Activated CD8-positive, alpha-beta T cell treated with anti-CD3 and anti-CD28 coated beads for 36 hours (primary cell): ENCODE data around the gene HBZ. TPM values are rescaled to one million over a fixed set of nuclear protein-coding genes. Genes with fewer than 3 reads are reported as not detected.

Experiments
- ATAC-seq: fragments of 200-7000 bp; cut with Tn5 transposase; one replicate; pipeline ENCODE4 v1.10.0; 2021; ENCODE audit warnings: mild to moderate bottlenecking, moderate library complexity
- CTCF ChIA-PET: fragments of 350-600 bp; sonication (Branson Sonifier 250); formaldehyde crosslinking; loops from one replicate; lab custom pipeline; 2021; ENCODE audit warnings: antibody characterized with exemption; lab: Charles Lee
- POLR2A ChIA-PET: fragments of 350-600 bp; sonication (Branson Sonifier 250); formaldehyde crosslinking; loops from one replicate; lab custom pipeline; 2021; ENCODE audit warnings: antibody characterized with exemption; lab: Charles Lee
- DNase-seq: peaks from one replicate; pipeline ENCODE4 v3.0.0-alpha.2; 2020
- H3K27ac Mint-ChIP-seq: one replicate; pipeline ENCODE4 v1.8.0; 2021; ENCODE audit warnings: mild to moderate bottlenecking, mixed read lengths
- H3K27me3 Mint-ChIP-seq: one replicate; pipeline ENCODE4 v1.8.0; 2021; ENCODE audit warnings: mixed read lengths
- H3K36me3 Mint-ChIP-seq: one replicate; pipeline ENCODE4 v1.8.0; 2021; ENCODE audit warnings: low read depth, mixed read lengths
- H3K4me1 Mint-ChIP-seq: one replicate; pipeline ENCODE4 v1.8.0; 2021; ENCODE audit warnings: low read depth, mixed read lengths
- H3K4me3 Mint-ChIP-seq: one replicate; pipeline ENCODE4 v1.8.0; 2021; ENCODE audit warnings: mild to moderate bottlenecking, moderate library complexity, mixed read lengths
- H3K9me3 Mint-ChIP-seq: one replicate; pipeline ENCODE4 v1.8.0; 2021; ENCODE audit warnings: mixed read lengths
- CTCF ChIP-seq: fragments of 200-600 bp; IDR thresholded peaks from one replicate; pipeline ENCODE4 v1.8.0; 2022; ENCODE audit warnings: antibody characterized with exemption, mild to moderate bottlenecking
- intact Hi-C: fragments of 100-400 bp; cut with micrococcal nuclease; formaldehyde crosslinking; loops from one replicate; pipeline ENCODE4 v1.10.0; 2022
- total RNA-seq, 2 experiments: library from RNA; stranded (reverse); gene quantifications; one replicate each; pipeline ENCODE4 v1.2.3, GENCODE V29; 2021

HBZ gene
- not detected for total RNA-seq

DNA sequence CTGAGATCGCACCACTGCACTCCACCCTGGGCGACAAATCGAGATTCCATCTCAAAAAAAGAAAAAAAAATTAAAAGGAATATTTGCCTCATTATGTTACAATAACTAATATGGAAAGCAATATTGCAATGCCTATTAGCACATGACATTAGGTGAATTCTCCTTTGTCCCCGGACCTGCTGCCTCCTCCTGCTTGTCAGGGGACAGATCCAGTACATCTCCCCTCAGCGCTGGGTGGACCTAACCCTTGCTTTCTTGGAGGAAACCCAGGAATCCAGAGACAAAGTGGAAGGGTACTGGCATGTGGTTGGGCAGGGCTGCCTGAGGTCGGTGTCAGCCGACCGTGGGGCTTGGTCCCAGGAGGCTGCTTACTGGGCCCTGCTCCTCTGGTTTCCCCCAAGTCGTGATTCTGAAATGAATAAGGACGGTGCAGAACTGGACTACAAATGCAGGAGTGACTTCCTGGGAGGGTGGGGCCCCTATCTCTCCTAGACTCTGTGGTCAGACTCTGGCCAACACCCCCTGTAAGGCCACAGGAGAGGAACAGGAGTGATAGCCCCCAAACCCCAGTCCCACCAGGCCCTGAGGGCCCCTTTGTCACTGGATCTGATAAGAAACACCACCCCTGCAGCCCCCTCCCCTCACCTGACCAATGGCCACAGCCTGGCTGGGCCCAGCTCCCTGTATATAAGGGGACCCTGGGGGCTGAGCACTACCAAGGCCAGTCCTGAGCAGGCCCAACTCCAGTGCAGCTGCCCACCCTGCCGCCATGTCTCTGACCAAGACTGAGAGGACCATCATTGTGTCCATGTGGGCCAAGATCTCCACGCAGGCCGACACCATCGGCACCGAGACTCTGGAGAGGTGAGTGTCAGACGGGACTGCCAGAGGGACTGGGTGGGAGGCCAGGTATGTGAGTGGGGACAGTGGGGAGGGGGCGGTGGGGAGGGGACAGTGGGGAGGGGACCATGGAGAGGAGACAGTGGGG, at the start of gene HBZ:
HBZ (plus strand) TSS at position 504 of the 988 bp plus-strand sequence; CDS start at position 770, 266 bp downstream.
- intact Hi-C loops, result no loop called here
- POLR2A ChIA-PET, result no interaction called here
- Mint-ChIP-seq H3K27me3 (peaks cover 17% of the 10 kb centered on the region), H3K27ac (no peak within 1 kb of the TSS), H3K36me3 (no peaks in the 10 kb centered on the region), H3K4me3 (no peak within 1 kb of the TSS), H3K9me3 (no peaks in the 10 kb centered on the region), H3K4me1 (peaks cover 7% of the 10 kb centered on the region)
- ATAC-seq (no peak), DNase-seq (no peak)
- no peak for TF ChIP-seq CTCF
- CTCF ChIA-PET, result no interaction called here

DNA sequence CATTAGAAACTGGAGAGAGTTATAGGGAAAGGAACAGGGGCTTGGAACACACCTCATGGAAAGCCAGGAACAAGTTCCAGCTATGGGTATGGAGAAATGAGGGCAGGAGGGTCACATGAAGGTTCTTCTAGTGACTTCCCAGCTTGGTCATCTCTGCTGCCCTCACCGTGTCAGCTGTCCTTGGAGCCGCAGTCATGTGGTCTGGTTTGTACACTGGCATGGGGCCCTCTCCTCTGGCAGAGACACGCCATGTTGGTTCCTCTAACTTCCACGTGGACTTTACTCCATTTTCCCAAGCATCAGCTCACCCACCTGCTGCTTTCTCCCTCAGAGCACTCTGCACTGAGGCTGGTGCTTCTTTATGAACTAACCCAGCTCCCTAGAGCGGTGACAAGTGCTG, 48.1 kb upstream of the HBZ start:
- ChIA-PET CTCF (interaction anchor here (0.8 to 5.8 kb wide), 7 partner anchors 8 to 258 kb away, joined by 3 to 73 read pairs (median 5); partner anchors contain the start of gene FAM234A), POLR2A (interaction anchor here (0.8 kb wide), 1 partner anchor 117 kb away, joined by 3 read pairs; no protein-coding TSS in a partner anchor)
- Mint-ChIP-seq H3K27me3 (no peaks in the 10 kb centered on the region), H3K4me3 (no peak overlapping the region), H3K4me1 (peaks cover 3% of the 10 kb centered on the region), H3K9me3 (no peaks in the 10 kb centered on the region), H3K36me3 (peaks cover 5% of the 10 kb centered on the region), H3K27ac (no peak overlapping the region)
- DNase-seq (no peak), ATAC-seq (no peak)
- intact Hi-C loops, result no loop called here
- no peak for TF ChIP-seq CTCF

DNA sequence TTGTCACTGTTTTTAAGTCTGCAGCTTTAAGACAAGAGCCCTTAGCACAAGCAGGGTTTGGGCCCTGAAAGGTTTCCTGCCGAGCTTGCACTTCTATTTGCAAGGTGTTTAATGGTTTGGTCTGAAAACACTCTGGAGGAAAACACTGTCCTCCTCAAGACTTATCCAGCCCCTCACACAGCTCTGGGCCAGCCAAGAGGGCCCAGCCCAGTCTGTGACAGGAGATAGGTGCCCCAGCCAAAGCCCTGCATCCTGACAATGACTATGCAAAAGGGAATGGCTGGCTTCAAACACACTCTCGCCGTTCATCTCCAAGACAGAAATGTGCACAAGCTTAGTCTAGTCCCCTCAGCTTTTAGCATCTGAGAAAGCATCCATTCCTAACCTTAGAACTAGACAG, 47.5 kb upstream of the HBZ start:
- DNase-seq (no peak), ATAC-seq (no peak)
- H3K27me3 Mint-ChIP-seq, result no peaks in the 10 kb centered on the region
- no peak for TF ChIP-seq CTCF
- no peak overlapping the region for H3K4me3 Mint-ChIP-seq
- H3K27ac Mint-ChIP-seq, result no peak overlapping the region
- ChIA-PET CTCF (interaction anchor here (0.8 to 5.8 kb wide), 6 partner anchors 8 to 257 kb away, joined by 3 to 73 read pairs (median 9); partner anchors contain the start of gene FAM234A), POLR2A (interaction anchor here (0.8 kb wide), 1 partner anchor 117 kb away, joined by 3 read pairs; no protein-coding TSS in a partner anchor)
- H3K36me3 Mint-ChIP-seq, result peaks cover 9% of the 10 kb centered on the region
- peaks cover 3% of the 10 kb centered on the region for H3K4me1 Mint-ChIP-seq
- no peaks in the 10 kb centered on the region for H3K9me3 Mint-ChIP-seq
- intact Hi-C loops, result loop anchor here (5.0 kb wide), 1 partner anchor 77 kb away; the partner anchor contains the start of gene HBQ1

GRCh38 chr16:105521-105920, 46.9 kb upstream of the HBZ start:
- no peak for TF ChIP-seq CTCF
- Mint-ChIP-seq H3K36me3 (peaks cover 6% of the 10 kb centered on the region), H3K9me3 (no peaks in the 10 kb centered on the region), H3K27me3 (no peaks in the 10 kb centered on the region), H3K4me3 (no peak overlapping the region), H3K27ac (no peak overlapping the region), H3K4me1 (peaks cover 3% of the 10 kb centered on the region)
- ATAC-seq (no peak), DNase-seq (no peak)
- ChIA-PET POLR2A (no interaction called here), CTCF (interaction anchor here (1.1 to 5.8 kb wide), 6 partner anchors 9 to 257 kb away, joined by 3 to 73 read pairs (median 24); partner anchors contain the start of gene FAM234A)
- intact Hi-C loops, result loop anchor here (5.0 kb wide), 1 partner anchor 77 kb away; the partner anchor contains the start of gene HBQ1
